ENCODE data around the gene TNNI3.

- TF ChIP-seq EZH2 (IDR thresholded peaks at IDR 0.05; ENCODE audit: low read depth) (no peak), CTCF (conservative IDR thresholded peaks at IDR 0.05) (no peak)
Measured at GRCh38 chr19:55157064-55157908, at the start of gene TNNI3.

Data from PC-9 (cell line).